ENCODE results near the gene MAP3K4. TPM values are rescaled to one million over a fixed set of nuclear protein-coding genes. Genes with fewer than 3 reads are reported as not detected.
"Not testable (repeated sequence)": the region's sequence is repeated elsewhere in the genome, so short reads cannot be mapped to it uniquely, and the experiment has no call there.

The MAP3K4 gene
- total RNA-seq, 1 experiment from 2014 or later: 29.9 TPM

GRCh38 chr6:161117942-161118341 is 126.4 kb downstream of the MAP3K4 start:
- H3K36me3 ChIP-seq (ENCODE audit: insufficient read depth, low read length): peaks cover 16% of the 10 kb centered on the region; the same call in 1 of the 2 replicates

GRCh38 chr6:161123319-161123718 is 131.8 kb downstream of the MAP3K4 start:
- not testable (repeated sequence) for H3K36me3 ChIP-seq (ENCODE audit: insufficient read depth, low read length); H3K79me2 ChIP-seq (ENCODE audit: low read length); H2AFZ ChIP-seq (ENCODE audit: low read length); H3K27me3 ChIP-seq (ENCODE audit: low read length); H4K20me1 ChIP-seq (ENCODE audit: insufficient read depth, low read depth, low read length); H3K9ac ChIP-seq (ENCODE audit: low read length); H3K27ac ChIP-seq (ENCODE audit: low read length); H3K4me1 ChIP-seq (ENCODE audit: low read length); DNase-seq; H3K4me2 ChIP-seq (ENCODE audit: low read depth, low read length, poor library complexity, severe bottlenecking); H3K9me2 ChIP-seq (replicated peaks; ENCODE audit: insufficient read depth, low read length); H3K4me3 ChIP-seq (ENCODE audit: low read length); H3K9me3 ChIP-seq (ENCODE audit: low read length)

More at GRCh38 chr6:161117942-161118341, 126.4 kb downstream of the MAP3K4 start:
- H3K4me1 ChIP-seq (ENCODE audit: low read length): no peaks in the 10 kb centered on the region
- H3K4me3 ChIP-seq (ENCODE audit: low read length): no peak overlapping the region
- H3K9ac ChIP-seq (ENCODE audit: low read length): no peak overlapping the region
- no peaks in the 10 kb centered on the region for H3K79me2 ChIP-seq (ENCODE audit: low read length)
- no peak for DNase-seq
- H3K4me2 ChIP-seq (ENCODE audit: low read depth, low read length, poor library complexity, severe bottlenecking): no peak overlapping the region
- H3K27ac ChIP-seq (ENCODE audit: low read length): no peak overlapping the region
- H3K9me3 ChIP-seq (ENCODE audit: low read length): peaks cover 3% of the 10 kb centered on the region
- no peaks in the 10 kb centered on the region for H3K9me2 ChIP-seq (replicated peaks; ENCODE audit: insufficient read depth, low read length)
- no peaks in the 10 kb centered on the region for H3K27me3 ChIP-seq (ENCODE audit: low read length)
- no peaks in the 10 kb centered on the region for H4K20me1 ChIP-seq (ENCODE audit: insufficient read depth, low read depth, low read length)
- no peak overlapping the region for H2AFZ ChIP-seq (ENCODE audit: low read length)

- no peak overlapping the region for H3K27ac ChIP-seq (ENCODE audit: low read length)
- peaks cover 2% of the 10 kb centered on the region for H3K4me1 ChIP-seq (ENCODE audit: low read length)
- H2AFZ ChIP-seq (ENCODE audit: low read length): no peak overlapping the region
- no peak overlapping the region for H3K9ac ChIP-seq (ENCODE audit: low read length)
- H3K27me3 ChIP-seq (ENCODE audit: low read length): no peaks in the 10 kb centered on the region
- DNase-seq: no peak
- H3K36me3 ChIP-seq (ENCODE audit: insufficient read depth, low read length): peaks cover 1% of the 10 kb centered on the region
- H3K9me2 ChIP-seq (replicated peaks; ENCODE audit: insufficient read depth, low read length): no peaks in the 10 kb centered on the region
- H3K4me2 ChIP-seq (ENCODE audit: low read depth, low read length, poor library complexity, severe bottlenecking): no peak overlapping the region
- H3K79me2 ChIP-seq (ENCODE audit: low read length): no peaks in the 10 kb centered on the region
- no peaks in the 10 kb centered on the region; the same call in 1 of the 2 replicates for H3K9me3 ChIP-seq (ENCODE audit: low read length)
- H3K4me3 ChIP-seq (ENCODE audit: low read length): no peak overlapping the region
- H4K20me1 ChIP-seq (ENCODE audit: insufficient read depth, low read depth, low read length): no peaks in the 10 kb centered on the region
Observed at GRCh38 chr6:161125591-161125990, 134.0 kb downstream of the MAP3K4 start.

GRCh38 chr6:161127071-161127740 is 135.6 kb downstream of the MAP3K4 start:
- no peak overlapping the region for H3K4me3 ChIP-seq (ENCODE audit: low read length)
- H3K9ac ChIP-seq (ENCODE audit: low read length): no peak overlapping the region
- no peak for DNase-seq
- peaks cover 15% of the 10 kb centered on the region for H3K4me1 ChIP-seq (ENCODE audit: low read length)
- no peaks in the 10 kb centered on the region for H4K20me1 ChIP-seq (ENCODE audit: insufficient read depth, low read depth, low read length)
- no peak overlapping the region for H3K27ac ChIP-seq (ENCODE audit: low read length)
- H3K9me3 ChIP-seq (ENCODE audit: low read length): no peaks in the 10 kb centered on the region; the same call in 1 of the 2 replicates
- H3K9me2 ChIP-seq (replicated peaks; ENCODE audit: insufficient read depth, low read length): no peaks in the 10 kb centered on the region
- no peaks in the 10 kb centered on the region for H3K27me3 ChIP-seq (ENCODE audit: low read length)
- no peak overlapping the region for H2AFZ ChIP-seq (ENCODE audit: low read length)
- no peaks in the 10 kb centered on the region for H3K79me2 ChIP-seq (ENCODE audit: low read length)
- no peaks in the 10 kb centered on the region; the same call in 1 of the 2 replicates for H3K36me3 ChIP-seq (ENCODE audit: insufficient read depth, low read length)
- no peak overlapping the region for H3K4me2 ChIP-seq (ENCODE audit: low read depth, low read length, poor library complexity, severe bottlenecking)

- Histone ChIP-seq H3K4me2 (ENCODE audit: low read depth, low read length, poor library complexity, severe bottlenecking) (no peak overlapping the region), H4K20me1 (ENCODE audit: insufficient read depth, low read depth, low read length) (no peaks in the 10 kb centered on the region), H3K9me3 (ENCODE audit: low read length) (no peaks in the 10 kb centered on the region; the same call in 1 of the 2 replicates), H3K27ac (ENCODE audit: low read length) (no peak overlapping the region), H3K36me3 (ENCODE audit: insufficient read depth, low read length) (no peaks in the 10 kb centered on the region; the same call in 1 of the 2 replicates), H3K4me1 (ENCODE audit: low read length) (peaks cover 15% of the 10 kb centered on the region), H3K4me3 (ENCODE audit: low read length) (no peak overlapping the region), H3K9me2 (replicated peaks; ENCODE audit: insufficient read depth, low read length) (no peaks in the 10 kb centered on the region), H3K79me2 (ENCODE audit: low read length) (no peaks in the 10 kb centered on the region), H2AFZ (ENCODE audit: low read length) (no peak overlapping the region), H3K27me3 (ENCODE audit: low read length) (no peaks in the 10 kb centered on the region), H3K9ac (ENCODE audit: low read length) (no peak overlapping the region)
- no peak for DNase-seq
Observed at GRCh38 chr6:161128230-161128629, 136.7 kb downstream of the MAP3K4 start.

- Histone ChIP-seq H2AFZ (ENCODE audit: low read length) (no peak overlapping the region), H3K9me2 (replicated peaks; ENCODE audit: insufficient read depth, low read length) (no peaks in the 10 kb centered on the region), H3K36me3 (ENCODE audit: insufficient read depth, low read length) (no peaks in the 10 kb centered on the region; the same call in 1 of the 2 replicates), H3K9ac (ENCODE audit: low read length) (no peak overlapping the region), H3K9me3 (ENCODE audit: low read length) (no peaks in the 10 kb centered on the region), H3K4me2 (ENCODE audit: low read depth, low read length, poor library complexity, severe bottlenecking) (no peak overlapping the region), H4K20me1 (ENCODE audit: insufficient read depth, low read depth, low read length) (no peaks in the 10 kb centered on the region), H3K4me3 (ENCODE audit: low read length) (no peak overlapping the region), H3K4me1 (ENCODE audit: low read length) (peaks cover 15% of the 10 kb centered on the region), H3K79me2 (ENCODE audit: low read length) (no peaks in the 10 kb centered on the region), H3K27me3 (ENCODE audit: low read length) (no peaks in the 10 kb centered on the region), H3K27ac (ENCODE audit: low read length) (no peak overlapping the region)
- no peak for DNase-seq
Observed at GRCh38 chr6:161128680-161129196, 137.2 kb downstream of the MAP3K4 start.

- H3K27ac ChIP-seq (ENCODE audit: low read length): no peak overlapping the region
- no peaks in the 10 kb centered on the region for H3K36me3 ChIP-seq (ENCODE audit: insufficient read depth, low read length)
- no peak overlapping the region for H3K9ac ChIP-seq (ENCODE audit: low read length)
- H3K79me2 ChIP-seq (ENCODE audit: low read length): no peaks in the 10 kb centered on the region
- H3K9me3 ChIP-seq (ENCODE audit: low read length): no peaks in the 10 kb centered on the region
- no peak overlapping the region for H3K4me3 ChIP-seq (ENCODE audit: low read length)
- H4K20me1 ChIP-seq (ENCODE audit: insufficient read depth, low read depth, low read length): no peaks in the 10 kb centered on the region
- no peaks in the 10 kb centered on the region for H3K9me2 ChIP-seq (replicated peaks; ENCODE audit: insufficient read depth, low read length)
- no peak overlapping the region for H3K4me2 ChIP-seq (ENCODE audit: low read depth, low read length, poor library complexity, severe bottlenecking)
- no peak for DNase-seq
- peaks cover 28% of the 10 kb centered on the region for H3K4me1 ChIP-seq (ENCODE audit: low read length)
- H2AFZ ChIP-seq (ENCODE audit: low read length): no peak overlapping the region
- H3K27me3 ChIP-seq (ENCODE audit: low read length): no peaks in the 10 kb centered on the region
Observed at GRCh38 chr6:161130541-161130940, 139.0 kb downstream of the MAP3K4 start.

GRCh38 chr6:161130967-161131766 is 139.6 kb downstream of the MAP3K4 start:
- Histone ChIP-seq H3K79me2 (ENCODE audit: low read length) (no peaks in the 10 kb centered on the region), H3K4me3 (ENCODE audit: low read length) (no peak overlapping the region), H3K27ac (ENCODE audit: low read length) (0 out of 2 replicates have a peak overlapping the region, but pooled peaks have one; percentile 22)

More at GRCh38 chr6:161130967-161131766, 139.6 kb downstream of the MAP3K4 start:
- peak overlapping the region; percentile 23 for H3K4me2 ChIP-seq (ENCODE audit: low read depth, low read length, poor library complexity, severe bottlenecking)
- H3K9me3 ChIP-seq (ENCODE audit: low read length): no peaks in the 10 kb centered on the region
- no peak overlapping the region for H3K9ac ChIP-seq (ENCODE audit: low read length)
- no peak for DNase-seq
- no peaks in the 10 kb centered on the region for H3K27me3 ChIP-seq (ENCODE audit: low read length)
- H4K20me1 ChIP-seq (ENCODE audit: insufficient read depth, low read depth, low read length): no peaks in the 10 kb centered on the region
- H3K4me1 ChIP-seq (ENCODE audit: low read length): peaks cover 34% of the 10 kb centered on the region
- no peaks in the 10 kb centered on the region for H3K9me2 ChIP-seq (replicated peaks; ENCODE audit: insufficient read depth, low read length)
- H2AFZ ChIP-seq (ENCODE audit: low read length): no peak overlapping the region
- H3K36me3 ChIP-seq (ENCODE audit: insufficient read depth, low read length): no peaks in the 10 kb centered on the region
